ENCODE results near the gene ATRN. TPM values are rescaled to one million over a fixed set of nuclear protein-coding genes. Genes with fewer than 3 reads are reported as not detected.
"Not testable (repeated sequence)": the region's sequence is repeated elsewhere in the genome, so short reads cannot be mapped to it uniquely, and the experiment has no call there.

The ATRN gene
- total RNA-seq, 1 donor from 2014 or later: 45.9 TPM

- no peak for ATAC-seq
- no peak for DNase-seq (ENCODE audit: low spot score)
Measured at GRCh38 chr20:3465301-3465700, 5.5 kb upstream of the ATRN start.

- ATAC-seq (no peak), DNase-seq (ENCODE audit: low spot score) (no peak)
Measured at GRCh38 chr20:3470208-3470626, 601 bp upstream of the ATRN start.

GRCh38 chr20:3471397-3472021 lies 691 bp downstream of the ATRN start:
- DNase-seq (ENCODE audit: low spot score) (no peak), ATAC-seq (peak; percentile 2)

GRCh38 chr20:3472105-3472504 lies 1.3 kb downstream of the ATRN start:
- DNase-seq (ENCODE audit: low spot score) (no peak), ATAC-seq (peak; percentile 9)

- DNase-seq (ENCODE audit: low spot score): peak; percentile 80
- peak; percentile 57 for ATAC-seq
Measured at GRCh38 chr20:3473324-3473723, 2.5 kb downstream of the ATRN start.

GRCh38 chr20:3473944-3474343 lies 3.1 kb downstream of the ATRN start:
- ATAC-seq (peak; percentile 44), DNase-seq (ENCODE audit: low spot score) (peak; percentile 68)

GRCh38 chr20:3477003-3477860 lies 6.4 kb downstream of the ATRN start:
- not testable (repeated sequence) for ATAC-seq; DNase-seq (ENCODE audit: low spot score)

- peak; percentile 34 for ATAC-seq
- DNase-seq (ENCODE audit: low spot score): no peak
Measured at GRCh38 chr20:3477861-3478544, 7.2 kb downstream of the ATRN start.

- no peak for ATAC-seq
- no peak for DNase-seq (ENCODE audit: low spot score)
Measured at GRCh38 chr20:3479025-3479424, 8.2 kb downstream of the ATRN start.

- DNase-seq (ENCODE audit: low spot score): no peak
- ATAC-seq: peak; percentile 55
Measured at GRCh38 chr20:3479759-3480615, 9.2 kb downstream of the ATRN start.

GRCh38 chr20:3483309-3483708 lies 12.5 kb downstream of the ATRN start:
- DNase-seq (ENCODE audit: low spot score) (no peak), ATAC-seq (peak; percentile 41)

GRCh38 chr20:3483784-3484183 lies 13.0 kb downstream of the ATRN start:
- no peak for ATAC-seq

GRCh38 chr20:3485913-3486312 lies 15.1 kb downstream of the ATRN start:
- no peak for ATAC-seq
- no peak for DNase-seq (ENCODE audit: low spot score)

More at GRCh38 chr20:3483784-3484183, 13.0 kb downstream of the ATRN start:
- DNase-seq (ENCODE audit: low spot score): no peak

GRCh38 chr20:3486850-3487249 lies 16.0 kb downstream of the ATRN start:
- no peak for ATAC-seq
- no peak for DNase-seq (ENCODE audit: low spot score)

- DNase-seq (ENCODE audit: low spot score) (no peak), ATAC-seq (no peak)
Measured at GRCh38 chr20:3492669-3493068, 21.9 kb downstream of the ATRN start.

GRCh38 chr20:3494218-3494617 lies 23.4 kb downstream of the ATRN start:
- no peak for ATAC-seq
- DNase-seq (ENCODE audit: low spot score): no peak

GRCh38 chr20:3502878-3503277 lies 32.1 kb downstream of the ATRN start:
- ATAC-seq (peak; percentile 73), DNase-seq (ENCODE audit: low spot score) (no peak)

- DNase-seq (ENCODE audit: low spot score) (peak; percentile 59), ATAC-seq (peak; percentile 78)
Measured at GRCh38 chr20:3505148-3505547, 34.3 kb downstream of the ATRN start.

- DNase-seq (ENCODE audit: low spot score) (no peak), ATAC-seq (no peak)
Measured at GRCh38 chr20:3509064-3509463, 38.2 kb downstream of the ATRN start.

GRCh38 chr20:3510110-3510509 lies 39.3 kb downstream of the ATRN start:
- ATAC-seq (peak; percentile 86), DNase-seq (ENCODE audit: low spot score) (no peak)

- DNase-seq (ENCODE audit: low spot score); ATAC-seq: not testable (repeated sequence)
Measured at GRCh38 chr20:3512239-3512638, 41.4 kb downstream of the ATRN start.
